ENCODE measurements around the gene OR2AP1.

GRCh38 chr12:55548756-55549155 is 23.5 kb upstream of the OR2AP1 start:
- TF ChIP-seq CTCF (IDR thresholded peaks at IDR 0.05; ENCODE audit: insufficient read depth, low read length) (no peak), POLR2AphosphoS5 (IDR thresholded peaks at IDR 0.05; ENCODE audit: low read depth) (no peak), GABPA (IDR thresholded peaks at IDR 0.05; ENCODE audit: low read depth) (no peak)

All from HL-60 (cell line).